ENCODE measurements around the gene FANCE. TPM values are rescaled to one million over a fixed set of nuclear protein-coding genes. Genes with fewer than 3 reads are reported as not detected.

The FANCE gene
- polyA plus RNA-seq, 1 donor (not counting 4 experiments of a cell fraction or from before 2014, with no cell fraction given) = 6.4 TPM

DNA sequence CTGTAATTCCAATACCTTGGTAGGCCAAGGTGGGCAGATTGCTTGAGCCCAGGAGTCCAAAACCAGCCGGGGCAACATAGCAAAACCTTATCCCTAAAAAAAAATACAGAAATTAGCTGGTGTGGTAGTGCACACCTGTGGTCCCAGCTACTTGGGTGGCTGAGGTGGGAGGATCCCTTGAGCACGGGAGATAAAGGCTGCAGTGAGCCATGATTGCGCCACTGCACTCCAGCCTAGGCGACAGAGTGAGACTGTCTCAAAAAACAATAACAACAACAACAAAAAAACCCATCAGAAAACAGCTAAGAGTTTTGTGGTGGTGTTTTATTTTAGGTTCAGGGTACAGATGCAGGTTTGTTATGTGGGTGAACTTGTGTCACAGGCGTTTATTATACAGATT is 42.9 kb upstream of the FANCE start:
- Histone ChIP-seq H3K9ac (ENCODE audit: control insufficient read depth, extremely low read depth, insufficient read depth, low read length) (no peak overlapping the region), H3K27ac (ENCODE audit: control insufficient read depth, insufficient read depth, low read length) (no peak overlapping the region), H3K9me1 (ENCODE audit: control insufficient read depth, extremely low read depth, insufficient read depth, low read length) (no peaks in the 10 kb centered on the region), H3K9me3 (ENCODE audit: control insufficient read depth, low read depth, low read length) (no peaks in the 10 kb centered on the region), H3K4me1 (ENCODE audit: control insufficient read depth, extremely low read depth, insufficient read depth, low read length) (peaks cover 13% of the 10 kb centered on the region), H3K36me3 (ENCODE audit: control insufficient read depth in 2 of 2, extremely low read depth in 1 of 2, insufficient read depth in 2 of 2, low read length in 2 of 2) (peaks cover 19 to 20% of the 10 kb centered on the region in 2 experiments), H3K4me3 (ENCODE audit: control insufficient read depth in 2 of 3, extremely low read depth in 1 of 3, insufficient read depth in 2 of 3, low read depth in 1 of 3, low read length in 3 of 3) (no peak overlapping the region), H3K79me2 (ENCODE audit: control insufficient read depth, insufficient read depth, low read length) (peaks cover 38% of the 10 kb centered on the region), H2AFZ (ENCODE audit: control insufficient read depth, low read length) (no peak overlapping the region), H4K20me1 (ENCODE audit: control insufficient read depth, extremely low read depth, insufficient read depth, low read length) (no peaks in the 10 kb centered on the region), H3K27me3 (ENCODE audit: control insufficient read depth, extremely low read depth, insufficient read depth, low read length) (no peaks in the 10 kb centered on the region), H3K4me2 (ENCODE audit: control insufficient read depth, extremely low read depth, insufficient read depth, low read depth, low read length) (no peak overlapping the region)
- FAIRE-seq (no peak), DNase-seq (ENCODE audit: low read depth, low spot score) (no peak)
- dilution Hi-C loops (cut with MboI; ENCODE audit: extremely low pct_ligation_motif_present, low sequenced_read_pairs) = no loop called here
- TF ChIP-seq, protein P1, sequence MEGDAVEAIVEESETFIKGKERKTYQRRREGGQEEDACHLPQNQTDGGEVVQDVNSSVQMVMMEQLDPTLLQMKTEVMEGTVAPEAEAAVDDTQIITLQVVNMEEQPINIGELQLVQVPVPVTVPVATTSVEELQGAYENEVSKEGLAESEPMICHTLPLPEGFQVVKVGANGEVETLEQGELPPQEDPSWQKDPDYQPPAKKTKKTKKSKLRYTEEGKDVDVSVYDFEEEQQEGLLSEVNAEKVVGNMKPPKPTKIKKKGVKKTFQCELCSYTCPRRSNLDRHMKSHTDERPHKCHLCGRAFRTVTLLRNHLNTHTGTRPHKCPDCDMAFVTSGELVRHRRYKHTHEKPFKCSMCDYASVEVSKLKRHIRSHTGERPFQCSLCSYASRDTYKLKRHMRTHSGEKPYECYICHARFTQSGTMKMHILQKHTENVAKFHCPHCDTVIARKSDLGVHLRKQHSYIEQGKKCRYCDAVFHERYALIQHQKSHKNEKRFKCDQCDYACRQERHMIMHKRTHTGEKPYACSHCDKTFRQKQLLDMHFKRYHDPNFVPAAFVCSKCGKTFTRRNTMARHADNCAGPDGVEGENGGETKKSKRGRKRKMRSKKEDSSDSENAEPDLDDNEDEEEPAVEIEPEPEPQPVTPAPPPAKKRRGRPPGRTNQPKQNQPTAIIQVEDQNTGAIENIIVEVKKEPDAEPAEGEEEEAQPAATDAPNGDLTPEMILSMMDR (optimal IDR thresholded peaks at IDR 0.05 in 1 of 3, IDR thresholded peaks at IDR 0.05 in 1 of 3, conservative IDR thresholded peaks at IDR 0.05 in 1 of 3; ENCODE audit: extremely low read depth in 1 of 3, insufficient read depth in 2 of 3, low read length in 3 of 3) = no peak
- TF ChIP-seq EZH2 (IDR thresholded peaks at IDR 0.05; ENCODE audit: low read length) = no peak

GRCh38 chr6:35410131-35410530 is 42.0 kb upstream of the FANCE start:
- dilution Hi-C loops (cut with MboI; ENCODE audit: extremely low pct_ligation_motif_present, low sequenced_read_pairs) = no loop called here
- TF ChIP-seq EZH2 (IDR thresholded peaks at IDR 0.05; ENCODE audit: low read length) = no peak
- TF ChIP-seq, protein P1 (optimal IDR thresholded peaks at IDR 0.05 in 1 of 3, IDR thresholded peaks at IDR 0.05 in 1 of 3, conservative IDR thresholded peaks at IDR 0.05 in 1 of 3; ENCODE audit: extremely low read depth in 1 of 3, insufficient read depth in 2 of 3, low read length in 3 of 3) = no peak
- Histone ChIP-seq H3K4me1 (ENCODE audit: control insufficient read depth, extremely low read depth, insufficient read depth, low read length) (peaks cover 13% of the 10 kb centered on the region), H3K9me1 (ENCODE audit: control insufficient read depth, extremely low read depth, insufficient read depth, low read length) (no peaks in the 10 kb centered on the region), H3K36me3 (ENCODE audit: control insufficient read depth in 2 of 2, extremely low read depth in 1 of 2, insufficient read depth in 2 of 2, low read length in 2 of 2) (peaks cover 19 to 29% of the 10 kb centered on the region in 2 experiments), H3K9me3 (ENCODE audit: control insufficient read depth, low read depth, low read length) (no peaks in the 10 kb centered on the region), H2AFZ (ENCODE audit: control insufficient read depth, low read length) (no peak overlapping the region), H3K79me2 (ENCODE audit: control insufficient read depth, insufficient read depth, low read length) (peaks cover 33% of the 10 kb centered on the region), H3K4me3 (ENCODE audit: control insufficient read depth in 2 of 3, extremely low read depth in 1 of 3, insufficient read depth in 2 of 3, low read depth in 1 of 3, low read length in 3 of 3) (no peak overlapping the region), H3K27ac (ENCODE audit: control insufficient read depth, insufficient read depth, low read length) (no peak overlapping the region), H3K9ac (ENCODE audit: control insufficient read depth, extremely low read depth, insufficient read depth, low read length) (no peak overlapping the region), H3K4me2 (ENCODE audit: control insufficient read depth, extremely low read depth, insufficient read depth, low read depth, low read length) (no peak overlapping the region), H4K20me1 (ENCODE audit: control insufficient read depth, extremely low read depth, insufficient read depth, low read length) (peaks cover 5% of the 10 kb centered on the region), H3K27me3 (ENCODE audit: control insufficient read depth, extremely low read depth, insufficient read depth, low read length) (no peaks in the 10 kb centered on the region)
- DNase-seq (ENCODE audit: low read depth, low spot score) = no peak
- no peak for FAIRE-seq
